IPS-NIHi7 (cell line): Measurements from ENCODE around the gene C6orf15.

ENCODE experiments used
- DNase-seq: peaks from one replicate; pipeline ENCODE4 v3.0.0; 2012; ENCODE audit warnings: mixed read lengths; ENCODE audit errors: extremely low spot score

Gene C6orf15

GRCh38 chr6:31112478-31112877 lies at the start of gene C6orf15:
Gene C6orf15 (minus strand): TSS chr6:31112575. CDS start chr6:31112555, 20 bp downstream.
- no peak for DNase-seq

DNA sequence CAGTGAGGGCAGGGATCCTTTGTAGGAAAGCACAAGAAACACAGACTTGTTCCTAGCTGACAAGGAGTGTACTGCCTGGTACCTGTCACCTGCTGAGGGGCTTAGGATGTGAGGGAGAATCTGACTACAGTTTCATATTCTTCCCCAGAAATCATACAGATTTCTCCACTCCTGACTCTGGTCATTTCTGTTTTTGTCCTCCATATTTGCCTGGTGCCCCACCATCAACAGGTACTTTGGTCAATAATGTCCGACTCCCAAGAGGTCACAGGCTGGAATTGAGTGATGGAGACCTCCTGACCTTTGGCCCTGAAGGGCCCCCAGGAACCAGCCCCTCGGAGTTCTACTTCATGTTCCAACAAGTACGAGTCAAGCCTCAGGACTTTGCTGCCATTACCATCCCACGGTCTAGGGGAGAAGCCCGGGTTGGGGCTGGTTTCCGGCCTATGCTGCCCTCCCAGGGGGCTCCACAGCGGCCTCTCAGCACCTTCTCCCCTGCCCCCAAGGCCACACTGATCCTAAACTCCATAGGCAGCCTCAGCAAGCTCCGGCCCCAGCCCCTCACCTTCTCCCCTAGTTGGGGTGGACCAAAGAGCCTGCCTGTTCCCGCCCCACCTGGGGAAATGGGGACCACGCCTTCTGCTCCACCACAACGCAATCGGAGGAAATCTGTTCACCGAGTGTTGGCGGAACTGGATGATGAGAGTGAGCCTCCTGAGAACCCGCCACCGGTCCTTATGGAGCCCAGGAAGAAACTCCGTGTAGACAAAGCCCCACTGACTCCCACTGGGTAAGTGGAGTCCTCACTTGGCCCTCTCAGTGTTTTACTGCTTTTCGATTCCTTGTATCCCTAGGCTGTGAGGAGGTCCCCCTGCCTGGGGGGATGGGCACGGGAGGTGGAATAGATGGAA lies 49.1 kb upstream of the C6orf15 start:
- no peak for DNase-seq

GRCh38 chr6:31158863-31159855 lies 46.8 kb upstream of the C6orf15 start:
- DNase-seq: peak; percentile 60

DNA sequence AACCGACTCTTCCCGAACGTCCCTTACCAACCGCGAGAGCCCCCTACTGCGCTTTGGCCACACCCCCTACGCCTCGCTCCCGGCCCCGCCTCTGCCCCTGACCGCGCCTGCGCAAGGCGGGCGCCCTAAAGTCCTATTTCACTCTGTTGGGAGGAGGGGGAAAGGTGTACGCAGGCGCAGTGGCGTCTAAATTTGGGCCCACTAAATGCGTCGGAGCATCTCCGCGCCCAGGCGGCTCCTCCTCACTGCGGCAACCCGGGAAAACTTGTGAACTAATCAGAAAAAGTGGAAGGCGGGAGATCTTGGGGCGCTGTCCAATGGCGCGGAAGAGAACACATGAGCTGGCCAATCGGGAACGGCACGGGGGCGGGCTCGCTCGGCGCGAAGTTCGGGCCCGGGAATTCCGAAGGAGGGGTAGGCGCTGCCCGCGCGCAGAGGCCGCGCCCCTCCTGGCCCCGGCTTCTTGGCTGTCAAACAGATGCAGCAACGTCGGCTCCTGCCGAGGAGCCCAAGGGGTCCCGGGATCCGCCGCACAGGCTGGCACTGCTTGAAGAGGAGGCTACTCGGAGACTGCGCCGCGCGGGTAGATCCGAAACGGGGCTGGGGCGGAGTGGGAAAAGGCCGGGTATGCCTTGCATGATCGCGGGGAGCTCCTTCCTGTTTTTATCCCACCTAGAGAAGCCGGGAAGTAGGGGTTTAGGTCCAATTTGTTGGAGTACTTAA lies 45.9 kb upstream of the C6orf15 start, which contains the start of gene TCF19:
Gene TCF19, plus strand, starts transcription at position 450 of the 723 bp plus-strand sequence. CDS start 881 bp downstream, outside the sequence.
- DNase-seq: peak; percentile 99

DNA sequence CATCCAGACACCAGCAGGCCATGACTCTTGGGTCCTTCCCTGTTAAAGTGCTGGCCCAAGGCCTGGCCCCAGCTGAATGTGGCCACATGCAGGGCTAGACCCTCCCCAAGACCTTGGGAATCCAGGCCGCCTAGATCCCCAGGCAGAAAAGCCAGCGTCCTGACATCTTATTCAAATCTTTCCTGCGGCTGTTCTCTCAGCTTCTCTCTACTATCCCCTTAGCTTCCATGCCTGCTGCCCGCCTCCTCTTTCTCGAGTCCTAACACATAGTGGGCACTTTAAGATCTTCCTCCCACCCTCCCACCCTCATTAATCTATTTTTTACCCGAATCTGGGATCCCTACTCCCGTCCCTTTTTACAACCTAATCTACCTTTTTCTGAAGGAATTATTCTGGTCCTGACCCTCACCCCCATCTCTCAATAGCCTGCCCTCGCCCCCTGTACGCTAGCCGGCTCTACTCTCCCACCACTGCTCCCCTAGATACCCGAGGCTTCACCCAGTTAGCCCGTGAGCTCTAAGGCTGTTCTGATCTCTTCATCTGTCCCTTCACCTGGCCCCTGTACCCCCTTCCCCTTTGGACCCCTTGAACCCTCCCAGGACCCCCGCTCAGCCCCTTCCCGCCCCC lies 45.3 kb upstream of the C6orf15 start, which contains the start of gene CCHCR1:
Gene CCHCR1, minus strand, starts transcription at position 290 of the 627 bp plus-strand sequence. Its CDS starts 202 bp downstream, at position 88.
- DNase-seq: peak; percentile 26

GRCh38 chr6:31156641-31157040 lies 44.3 kb upstream of the C6orf15 start:
- no peak for DNase-seq

- DNase-seq: no peak
Observed at GRCh38 chr6:31154436-31154835, 42.1 kb upstream of the C6orf15 start.

DNA sequence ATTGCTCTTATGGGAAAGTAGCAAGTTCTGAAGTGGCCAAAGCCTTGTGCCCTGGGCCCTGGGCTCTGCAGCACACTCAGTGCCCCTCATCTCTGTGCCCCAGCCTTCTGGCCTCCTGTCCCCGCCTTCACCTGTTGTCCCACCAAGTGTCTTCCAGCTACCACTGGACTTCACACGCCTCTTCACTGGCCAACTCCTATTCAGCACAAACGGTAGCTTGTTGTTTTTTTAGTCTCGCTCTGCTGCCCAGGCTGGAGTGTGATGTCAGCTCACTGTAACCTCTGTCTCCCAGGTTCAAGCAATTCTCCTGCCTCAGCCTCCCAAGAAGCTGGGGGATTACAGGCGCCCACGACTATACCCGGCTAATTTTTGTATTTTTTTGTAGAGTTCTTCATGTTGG lies 40.4 kb upstream of the C6orf15 start:
- no peak for DNase-seq

DNA sequence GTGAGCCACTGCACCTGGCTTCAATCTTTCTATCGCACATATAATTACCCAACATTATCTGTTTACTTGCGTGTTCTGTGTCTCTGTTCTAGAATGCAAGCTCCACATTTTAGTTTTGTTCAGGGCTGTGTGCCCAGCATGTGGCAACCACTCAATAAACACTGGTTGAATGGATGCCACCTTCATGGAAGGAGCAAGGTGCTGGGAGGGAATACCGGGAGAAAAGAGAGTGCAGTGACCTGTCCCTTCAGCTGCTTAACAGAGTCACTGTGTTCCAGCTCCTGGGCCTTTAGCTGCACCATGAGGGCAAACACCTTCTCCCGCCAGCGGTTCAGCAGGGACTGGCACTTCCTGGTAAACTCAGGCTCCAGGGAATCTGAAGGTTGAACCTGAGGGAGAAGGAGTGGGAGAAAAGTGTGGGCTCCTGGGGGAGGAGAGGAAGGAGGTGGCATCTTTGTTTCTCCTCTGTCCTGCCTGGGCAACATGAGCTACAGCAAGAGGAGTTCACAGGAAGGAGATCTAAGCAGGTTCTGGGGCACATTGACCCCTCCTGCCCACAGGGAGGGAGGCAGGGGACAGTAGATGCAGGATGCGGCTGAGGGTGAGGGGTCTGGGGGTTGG lies 37.6 kb upstream of the C6orf15 start:
- no peak for DNase-seq

DNA sequence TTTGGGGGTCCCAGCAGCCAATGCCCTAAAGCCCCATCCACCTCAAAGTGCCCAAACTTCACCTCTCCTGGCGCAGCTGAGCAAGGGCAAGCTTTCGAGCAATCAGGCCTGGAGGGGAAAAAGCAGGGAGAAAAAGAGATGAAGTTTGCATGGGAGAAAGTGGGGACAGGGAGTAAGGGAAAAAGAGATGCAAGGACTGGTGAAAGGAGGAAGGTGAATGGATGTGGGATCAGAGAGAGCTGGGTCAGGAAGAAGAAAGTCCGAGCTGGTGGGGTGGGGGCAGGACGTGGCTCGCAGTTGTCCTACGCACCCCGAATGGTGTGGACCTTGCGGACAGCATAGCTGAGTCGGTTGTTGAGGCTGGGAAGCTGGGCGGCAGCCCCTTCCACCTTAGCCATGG lies 33.0 kb upstream of the C6orf15 start:
- no peak for DNase-seq

- DNase-seq: no peak
Observed at GRCh38 chr6:31144970-31145340, 32.6 kb upstream of the C6orf15 start.

DNA sequence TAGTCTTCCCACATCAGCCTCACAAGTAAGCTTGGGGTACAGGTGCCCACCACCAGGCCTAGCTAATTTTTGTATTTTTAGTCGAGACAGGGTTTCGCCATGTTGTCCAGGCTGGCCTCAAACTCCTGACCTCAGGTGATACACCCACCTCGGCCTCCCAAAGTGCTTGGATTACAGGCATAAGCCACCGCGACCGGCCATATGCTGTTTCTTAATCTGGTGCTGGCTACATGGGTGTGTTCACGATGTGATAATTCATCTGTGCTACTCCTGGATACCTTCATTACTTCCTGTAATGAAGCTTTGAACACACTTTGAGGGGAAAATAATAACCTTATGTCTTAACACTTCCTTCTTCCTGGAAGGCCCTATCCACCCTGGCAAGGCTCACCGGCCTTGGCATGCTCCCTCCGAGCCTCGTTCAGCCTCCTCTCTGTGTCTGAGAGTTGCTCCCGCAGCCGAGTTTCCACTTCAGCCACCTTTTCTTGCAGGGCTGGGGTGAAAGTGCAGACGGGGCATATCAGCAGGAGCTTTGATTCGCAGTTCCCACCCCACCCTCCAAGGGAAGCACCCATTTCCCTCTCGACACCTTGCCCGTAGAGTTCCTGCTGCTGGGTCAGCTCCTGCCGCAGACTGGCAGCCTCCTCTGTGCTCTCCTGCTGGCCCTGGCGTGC lies 32.1 kb upstream of the C6orf15 start:
- DNase-seq: no peak

GRCh38 chr6:31143148-31143547 lies 30.8 kb upstream of the C6orf15 start:
- peak; percentile 78 for DNase-seq

DNA sequence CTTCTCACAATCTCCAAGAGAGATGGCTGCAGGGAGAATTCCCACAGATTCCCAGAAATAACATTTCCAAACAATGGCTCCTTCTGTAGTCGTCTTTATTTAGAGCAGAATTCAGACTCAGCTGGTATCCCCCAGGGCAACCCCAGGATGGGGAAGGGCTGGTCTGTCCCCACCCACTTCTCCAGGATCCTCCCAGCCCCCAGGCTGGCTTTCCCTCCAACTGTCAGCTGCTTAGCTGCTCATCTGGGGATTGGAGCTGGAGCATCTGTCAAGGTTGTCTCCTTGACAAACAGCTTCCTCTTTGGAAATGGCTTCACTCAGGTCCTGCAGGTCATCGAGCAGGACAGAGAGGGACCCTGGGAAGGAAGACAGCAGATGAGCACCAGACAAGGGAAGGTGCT lies 30.0 kb upstream of the C6orf15 start:
- no peak for DNase-seq

- DNase-seq: no peak
Observed at GRCh38 chr6:31140643-31141042, 28.3 kb upstream of the C6orf15 start.

DNA sequence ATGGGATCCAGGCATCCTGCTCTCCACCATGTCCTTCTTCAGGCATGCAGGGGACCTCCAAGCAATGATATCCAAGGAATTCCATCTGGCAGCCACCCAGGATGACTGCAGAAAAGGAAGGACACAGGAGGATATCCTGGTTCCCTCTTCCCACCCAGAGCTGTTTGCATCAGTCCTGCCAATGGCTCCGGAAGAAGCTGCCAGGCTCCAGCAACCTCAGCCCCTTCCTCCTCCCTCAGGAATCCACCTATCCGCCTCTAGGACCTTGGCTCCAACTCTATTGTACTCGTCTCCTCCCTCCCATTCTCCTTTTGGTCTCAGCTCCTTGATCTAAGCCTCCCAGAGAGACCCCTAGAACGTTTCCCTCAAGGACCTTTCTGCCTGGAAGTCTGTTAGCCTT lies 27.2 kb upstream of the C6orf15 start:
- peak; percentile 74 for DNase-seq

GRCh38 chr6:31138982-31139381 lies 26.6 kb upstream of the C6orf15 start, which contains the start of gene PSORS1C2:
Gene PSORS1C2 (minus strand): TSS chr6:31139066. CDS start chr6:31139026, 40 bp downstream.
- DNase-seq: no peak

DNA sequence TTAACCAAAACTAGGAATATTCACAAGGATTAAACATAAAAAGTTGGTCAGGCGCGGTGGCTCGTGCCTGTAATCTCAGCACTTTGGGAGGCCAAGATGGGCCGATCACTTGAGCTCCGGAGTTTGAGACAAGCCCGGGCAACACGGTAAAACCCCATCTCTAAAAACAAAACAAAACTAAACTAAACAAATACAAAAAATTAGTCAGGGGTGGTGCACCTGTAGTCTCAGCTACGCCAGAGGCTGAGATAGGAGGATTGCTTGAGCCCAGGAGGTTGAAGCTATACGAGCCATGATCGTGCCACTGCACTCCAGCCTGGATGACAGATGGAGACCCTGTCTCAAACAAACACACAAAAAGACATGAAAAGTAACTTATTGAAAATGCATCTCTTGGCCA lies 23.3 kb upstream of the C6orf15 start:
- DNase-seq: no peak

DNA sequence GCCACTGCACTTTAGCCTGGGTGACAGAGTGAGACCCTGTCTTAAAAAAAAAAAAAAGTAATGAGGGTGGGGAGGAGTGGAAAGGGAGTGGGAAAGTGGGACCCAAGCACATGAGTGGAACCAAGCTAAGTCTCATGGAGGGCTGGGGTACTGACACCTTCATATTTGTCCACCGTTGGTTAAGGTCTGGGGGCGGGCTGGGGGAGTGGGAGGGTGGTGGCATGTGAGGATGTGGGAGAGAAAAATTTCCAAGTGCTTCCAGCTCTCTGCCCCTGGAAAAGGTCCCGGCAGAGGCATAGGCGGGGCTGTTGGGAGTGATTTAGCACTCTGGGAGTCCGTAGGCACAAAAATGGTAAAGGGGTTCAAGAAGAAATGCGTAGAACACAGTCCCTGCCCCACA lies 20.4 kb upstream of the C6orf15 start:
- DNase-seq: no peak

- DNase-seq: no peak
Observed at GRCh38 chr6:31131595-31131994, 19.2 kb upstream of the C6orf15 start.
